Glomerular visceral epithelial cell (primary cell): Measurements from ENCODE around the gene ZPBP.
"Not testable (repeated sequence)": the region's sequence is repeated elsewhere in the genome, so short reads cannot be mapped to it uniquely, and the experiment has no call there.

Experiments
- DNase-seq: peaks from one replicate; pipeline ENCODE4 v3.0.0-alpha.2; 2016; ENCODE audit errors: extremely low spot score

ZPBP gene

DNA sequence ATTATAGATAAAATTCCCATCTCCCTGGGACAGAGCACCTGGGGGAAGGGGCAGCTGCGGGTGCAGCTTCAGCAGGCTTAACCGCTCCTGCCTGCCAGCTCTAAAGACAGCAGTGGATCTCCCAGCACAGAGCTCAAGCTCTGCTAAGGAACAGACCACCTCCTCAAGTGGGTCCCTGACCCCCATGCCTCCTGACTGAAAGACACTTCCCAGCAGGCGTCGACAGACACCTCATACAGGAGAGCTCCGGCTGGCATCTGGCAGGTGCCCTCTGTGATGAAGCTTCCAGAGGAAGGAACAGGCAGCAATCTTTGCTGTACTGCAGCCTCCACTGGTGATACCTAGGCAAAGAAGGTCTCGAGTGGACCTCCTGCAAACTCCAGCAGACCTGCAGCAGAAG is 51.9 kb downstream of the ZPBP start:
- DNase-seq: not testable (repeated sequence)

DNA sequence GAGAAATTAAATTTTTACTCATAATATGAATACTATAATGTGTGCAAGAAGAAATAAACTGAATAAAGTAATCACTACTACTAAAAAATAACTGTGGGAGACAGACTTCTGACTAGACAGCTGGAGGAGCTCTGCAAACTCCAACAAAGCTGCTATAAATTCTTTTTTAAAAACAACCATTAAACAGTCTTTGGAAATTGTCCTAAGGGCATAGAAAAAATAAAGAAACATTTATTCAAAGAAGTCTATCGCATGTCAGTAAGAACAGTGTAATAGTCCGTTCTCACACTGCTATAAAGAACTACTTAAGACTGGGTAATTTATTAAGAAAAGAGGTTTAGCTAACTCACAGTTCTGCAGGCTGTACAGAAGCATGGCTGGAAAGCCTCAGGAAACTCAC is 56.0 kb downstream of the ZPBP start:
- no peak for DNase-seq

DNA sequence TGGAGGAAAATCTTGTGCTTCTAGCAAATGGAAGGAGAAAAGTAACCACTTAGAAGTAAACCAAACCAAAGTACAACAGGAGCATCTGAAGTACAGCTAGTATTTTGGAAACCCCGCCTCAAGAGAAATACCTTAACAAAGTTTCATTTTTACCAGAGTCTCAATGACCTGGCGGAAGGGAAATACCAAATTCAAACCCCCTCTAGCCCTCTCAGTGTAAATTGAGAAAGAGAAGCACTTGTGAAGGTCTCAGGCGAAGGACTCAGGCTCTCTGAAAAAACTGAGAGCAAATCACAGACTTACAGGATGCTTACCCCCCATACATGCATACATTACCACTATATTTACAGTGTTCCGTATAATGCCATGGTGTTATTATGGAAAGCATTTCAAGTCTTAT is 70.1 kb downstream of the ZPBP start:
- no peak for DNase-seq

DNA sequence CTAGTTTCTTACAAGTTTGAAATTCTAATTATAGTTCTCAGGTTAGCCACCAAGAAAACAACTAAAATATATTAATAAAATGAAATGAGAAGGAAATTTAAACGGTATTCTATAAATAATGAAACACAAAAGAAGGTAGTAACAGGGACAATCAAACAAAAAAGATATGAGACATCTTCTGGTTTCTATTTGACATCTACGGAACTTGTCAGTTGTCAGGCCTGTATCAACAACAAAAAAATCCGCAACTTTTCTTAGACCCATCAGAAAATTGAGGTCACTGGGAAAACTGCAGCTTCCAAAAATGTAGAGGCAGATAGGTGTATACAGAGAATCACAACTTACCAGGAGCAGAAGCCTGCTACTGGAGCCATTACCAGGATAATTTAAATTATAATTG is 70.6 kb downstream of the ZPBP start:
- no peak for DNase-seq

DNA sequence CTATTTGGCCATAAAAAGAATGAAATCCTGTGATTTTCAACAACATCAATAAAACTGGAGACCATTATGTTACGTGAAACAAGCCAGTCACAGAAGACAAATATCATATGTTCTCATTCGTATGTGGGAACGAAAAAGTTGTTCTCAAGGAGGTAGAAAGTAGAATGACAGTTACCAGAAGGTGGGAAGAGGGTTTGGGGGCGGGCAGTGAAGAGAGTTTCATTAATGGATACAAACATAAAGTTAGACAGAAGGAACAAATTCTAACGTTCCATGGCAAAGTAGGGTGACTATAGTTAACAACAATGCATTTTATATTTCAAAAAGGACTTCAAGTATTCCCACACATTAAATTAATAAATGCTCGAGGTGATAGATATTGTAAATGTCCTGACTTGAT is 97.4 kb downstream of the ZPBP start:
- DNase-seq: no peak

DNA sequence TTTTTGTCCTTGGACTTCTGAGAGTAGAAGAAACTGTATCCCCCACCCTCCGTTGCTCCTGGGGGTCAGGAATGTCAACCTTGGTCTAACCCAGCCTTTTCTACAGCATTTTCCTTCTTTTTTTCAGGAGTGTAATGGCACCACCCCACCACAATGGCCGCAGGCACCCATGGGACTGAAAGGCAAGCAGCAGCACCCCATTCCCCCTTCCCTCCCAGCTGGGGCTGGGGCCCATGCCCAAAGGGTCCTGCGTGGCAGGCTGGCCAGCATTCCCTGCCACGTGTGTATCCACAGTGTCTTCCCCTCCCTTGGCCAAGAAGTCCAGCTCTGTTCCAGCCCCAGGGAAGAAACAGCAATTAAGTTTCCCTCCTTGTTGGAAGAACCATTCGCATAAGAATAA is 106.9 kb downstream of the ZPBP start:
- no peak for DNase-seq

DNA sequence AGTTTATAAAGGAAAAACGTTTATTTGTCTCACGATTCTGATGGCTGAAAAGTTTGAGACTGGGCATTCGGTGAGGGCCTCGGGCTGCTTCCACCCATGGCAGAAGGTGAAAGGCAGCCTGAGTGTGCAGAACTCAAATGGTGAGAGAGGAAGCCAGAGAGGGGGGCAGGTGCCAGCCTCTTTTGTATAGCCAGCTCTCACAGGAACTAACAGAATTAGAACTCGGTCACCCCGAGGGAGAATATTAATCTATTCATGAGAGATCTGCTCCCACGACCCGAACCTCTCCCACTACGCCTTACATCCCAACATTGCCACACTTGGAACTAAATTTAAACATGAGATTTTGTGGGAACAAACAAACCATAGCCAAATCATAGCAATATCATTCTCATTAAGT is 112.6 kb downstream of the ZPBP start:
- no peak for DNase-seq

DNA sequence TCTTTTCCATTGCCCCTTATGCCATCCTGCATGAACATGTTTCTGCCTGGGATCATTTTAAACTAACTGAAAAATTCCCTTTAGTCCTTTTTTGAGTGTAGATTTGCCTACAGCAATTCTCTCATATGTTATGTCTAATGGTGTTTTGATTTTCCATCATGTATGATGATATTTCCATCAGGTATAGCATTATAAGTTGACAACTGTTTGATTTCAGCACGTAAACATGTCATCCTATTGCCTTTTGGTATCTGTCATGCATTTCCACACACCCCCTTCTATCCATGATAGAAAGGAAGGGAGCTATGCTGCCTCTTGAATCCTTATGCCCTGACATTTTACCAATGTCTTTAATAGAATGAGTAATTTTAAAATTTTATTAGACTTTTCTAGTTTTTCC is 116.8 kb downstream of the ZPBP start:
- no peak for DNase-seq

DNA sequence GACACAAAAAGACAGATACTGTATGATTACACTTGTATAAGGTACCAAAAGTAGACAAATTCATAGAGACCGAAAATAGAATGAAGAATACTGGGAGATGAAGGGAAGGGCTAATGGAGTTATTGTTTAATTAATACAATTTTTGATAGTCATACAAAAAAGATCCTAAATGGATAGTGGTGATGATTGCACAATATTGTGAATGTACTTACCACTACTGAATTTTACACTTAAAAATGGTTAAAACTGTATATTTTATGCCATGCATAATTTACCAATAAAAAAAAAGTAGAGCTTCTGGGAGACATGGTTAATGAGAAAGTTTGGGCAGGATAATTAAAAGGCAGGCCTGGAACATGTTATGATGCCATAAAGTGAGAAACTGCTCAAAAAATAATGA is 119.0 kb downstream of the ZPBP start:
- no peak for DNase-seq

DNA sequence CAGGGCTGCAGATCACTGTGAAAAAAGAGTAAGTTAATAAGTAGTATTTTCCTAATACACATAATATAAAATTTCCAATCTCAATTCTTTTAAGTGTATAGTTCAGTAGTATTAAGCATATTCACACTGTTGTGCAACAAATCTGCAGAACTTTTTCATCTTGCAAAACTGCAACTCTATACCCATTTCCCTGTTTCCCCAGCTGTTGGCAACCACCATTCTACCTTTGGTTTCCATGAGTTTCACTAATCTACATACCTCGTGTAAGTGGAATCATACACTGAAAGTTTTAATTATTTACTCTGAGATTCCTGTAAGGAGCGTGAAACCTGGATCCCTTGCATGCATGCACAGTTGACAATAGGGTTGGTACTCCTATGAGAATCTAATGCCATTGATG is 155.4 kb downstream of the ZPBP start:
- no peak for DNase-seq

DNA sequence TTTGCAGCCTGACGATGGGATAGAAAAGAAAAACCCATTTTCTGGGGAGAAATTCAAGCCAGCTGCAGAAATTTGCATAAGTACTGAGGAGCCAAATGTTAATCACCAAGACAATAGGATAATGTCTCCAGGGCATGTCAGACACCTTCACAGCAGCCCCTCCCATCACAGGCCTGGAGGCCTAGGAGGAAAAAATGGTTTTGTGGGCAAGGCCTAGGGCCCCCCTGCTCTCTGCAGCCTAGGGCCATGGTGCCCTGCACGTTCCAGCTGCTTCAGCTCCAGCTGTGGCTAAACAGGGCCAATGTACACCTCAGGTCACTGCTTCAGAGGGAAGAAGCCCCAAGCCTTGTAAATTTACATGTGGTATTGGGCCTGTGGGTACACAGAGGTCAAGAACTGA is 161.4 kb downstream of the ZPBP start:
- DNase-seq: no peak

DNA sequence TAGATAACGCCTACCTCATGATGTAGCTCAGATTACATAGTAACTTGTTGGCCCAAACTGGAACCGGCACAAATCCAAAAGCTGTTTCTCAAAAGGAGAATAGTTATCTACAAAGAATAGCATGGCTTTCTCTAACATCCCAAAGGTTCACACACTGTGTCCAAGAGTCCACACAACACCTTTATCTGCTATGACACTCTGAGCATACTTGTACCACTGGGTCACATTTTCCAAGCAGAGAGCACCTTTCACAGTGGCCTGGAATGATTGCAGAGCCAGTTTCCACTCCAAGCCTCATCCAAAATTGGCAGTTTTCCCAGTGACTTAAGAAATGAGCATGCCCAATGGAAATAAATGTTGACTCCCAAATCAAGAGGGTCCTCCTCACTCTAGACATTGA is 164.3 kb downstream of the ZPBP start:
- no peak for DNase-seq

DNA sequence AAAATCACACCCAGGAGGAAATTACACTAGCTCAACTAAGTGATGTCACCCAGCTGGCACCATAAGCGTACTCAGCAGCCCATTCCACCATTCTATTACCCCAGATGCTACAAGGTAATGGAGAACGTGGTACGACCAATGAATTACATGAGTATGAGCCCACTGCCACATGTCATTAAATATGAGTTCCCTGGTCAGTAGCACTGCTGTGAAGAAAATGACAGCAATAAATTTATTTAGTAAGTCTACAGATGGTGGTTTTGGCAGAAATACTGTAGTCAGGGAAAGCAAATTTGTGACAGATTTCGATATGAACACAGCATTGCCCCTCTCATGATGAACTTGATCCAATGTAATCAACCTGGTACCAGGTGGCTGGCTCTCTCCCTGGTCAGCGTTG is 165.4 kb downstream of the ZPBP start:
- DNase-seq: no peak

DNA sequence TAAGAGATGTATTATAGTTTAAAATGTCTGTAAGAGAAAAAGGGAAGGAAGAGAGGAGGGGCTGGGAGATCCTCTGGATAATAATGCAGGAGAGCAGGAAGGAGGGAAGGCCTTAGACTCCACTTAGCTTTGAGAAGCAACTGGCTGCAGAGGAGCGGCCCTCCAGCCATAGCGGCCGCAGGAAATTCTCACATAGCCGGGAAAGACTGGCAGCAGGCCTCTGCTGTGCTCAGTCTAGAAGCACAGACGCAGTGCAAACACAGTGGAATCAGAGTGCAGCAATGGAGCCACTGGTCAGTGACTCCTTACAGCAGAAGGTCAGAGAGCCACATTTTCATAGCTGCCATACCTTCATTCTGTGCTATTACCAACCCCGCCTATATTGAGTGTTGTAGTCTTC is 166.3 kb downstream of the ZPBP start:
- DNase-seq: no peak

DNA sequence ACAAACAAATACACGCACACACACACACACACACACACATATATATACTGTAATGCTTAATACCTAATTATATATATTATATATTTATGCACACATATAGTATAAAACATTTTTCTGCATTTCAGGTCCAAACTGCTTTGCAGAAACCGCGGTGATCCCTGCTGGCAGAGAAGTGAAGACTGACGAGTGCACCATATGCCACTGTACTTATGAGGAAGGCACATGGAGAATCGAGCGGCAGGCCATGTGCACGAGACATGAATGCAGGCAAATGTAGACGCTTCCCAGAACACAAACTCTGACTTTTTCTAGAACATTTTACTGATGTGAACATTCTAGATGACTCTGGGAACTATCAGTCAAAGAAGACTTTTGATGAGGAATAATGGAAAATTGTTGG is 181.1 kb downstream of the ZPBP start:
- DNase-seq: no peak

DNA sequence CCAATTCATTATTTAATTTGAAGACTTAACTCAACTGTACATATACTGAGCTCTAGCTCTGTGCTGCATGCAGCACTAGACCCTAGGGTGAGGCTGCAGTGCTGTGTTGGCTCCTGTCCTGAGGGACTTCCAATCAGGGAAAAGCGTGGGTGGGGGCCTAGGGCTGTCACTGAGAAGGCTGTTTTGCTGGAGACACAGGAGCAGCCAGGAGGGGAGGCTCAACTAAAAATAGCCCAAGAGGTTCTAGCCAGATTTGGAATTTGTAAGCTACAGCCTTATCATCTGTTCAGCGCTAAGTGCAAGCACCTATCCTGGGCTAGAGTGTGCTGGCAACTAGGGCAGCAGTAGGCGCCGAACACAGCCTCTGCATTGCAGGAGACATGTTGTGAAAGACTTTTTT is 198.5 kb downstream of the ZPBP start:
- DNase-seq: no peak

DNA sequence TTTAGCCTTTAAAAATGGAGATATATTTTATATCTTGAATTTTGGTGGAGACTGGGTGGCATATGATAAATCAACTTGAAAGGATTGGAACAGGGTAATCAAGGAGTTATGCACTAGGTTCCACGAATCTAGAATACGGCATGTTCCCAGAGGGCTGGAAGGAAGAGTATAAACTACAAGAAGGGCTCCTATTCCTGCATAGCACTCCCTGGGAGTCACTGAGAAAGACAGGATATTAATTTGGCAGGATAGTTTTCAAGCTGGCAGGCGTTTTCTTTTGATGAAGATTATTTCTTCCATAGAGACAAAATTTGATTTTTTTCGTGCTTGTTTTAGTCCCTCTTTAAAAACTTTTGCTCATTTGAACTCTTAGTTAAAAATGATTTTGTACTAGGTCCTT is 199.9 kb downstream of the ZPBP start:
- no peak for DNase-seq

DNA sequence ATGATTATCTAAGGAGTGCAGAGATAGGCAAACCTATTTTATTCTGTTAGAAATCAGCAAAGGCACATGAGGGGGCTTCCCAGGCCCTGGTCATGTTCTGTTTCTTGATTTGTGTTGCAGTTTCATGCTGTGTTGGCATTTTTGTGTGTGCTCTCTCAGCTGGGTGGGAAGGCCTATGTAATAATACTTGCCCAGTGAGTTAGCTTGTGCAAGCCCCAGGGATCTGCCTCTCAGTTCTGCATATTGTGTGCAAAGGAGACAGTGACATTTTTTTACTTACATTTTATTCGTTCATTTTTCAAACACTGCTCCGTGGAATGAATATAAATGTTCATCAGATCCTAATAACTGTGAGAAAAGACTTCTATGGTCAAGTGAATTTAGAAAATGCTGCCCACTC is 200.6 kb downstream of the ZPBP start:
- DNase-seq: no peak
